ENCODE data around the gene GTF2E1.

DNA sequence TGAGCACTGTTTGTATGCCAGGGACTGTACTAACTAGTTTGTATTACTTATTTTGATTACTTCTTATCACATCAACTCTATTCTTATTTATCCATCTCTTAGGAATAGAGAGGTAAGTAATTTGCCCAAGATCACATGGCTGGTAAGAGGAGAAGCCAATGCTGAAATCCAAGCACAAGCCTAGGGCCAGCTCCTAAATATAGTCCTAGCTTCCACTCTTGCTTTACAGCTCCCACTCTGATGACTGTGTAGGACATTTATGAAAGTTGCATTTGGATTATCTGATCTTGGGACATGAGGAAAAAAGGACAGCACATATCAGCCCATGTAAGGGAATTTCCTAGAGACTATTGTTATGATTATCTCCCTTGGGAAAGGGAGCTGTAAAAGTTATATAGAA, 58.1 kb downstream of the GTF2E1 start:
- TF ChIP-seq, protein P1, sequence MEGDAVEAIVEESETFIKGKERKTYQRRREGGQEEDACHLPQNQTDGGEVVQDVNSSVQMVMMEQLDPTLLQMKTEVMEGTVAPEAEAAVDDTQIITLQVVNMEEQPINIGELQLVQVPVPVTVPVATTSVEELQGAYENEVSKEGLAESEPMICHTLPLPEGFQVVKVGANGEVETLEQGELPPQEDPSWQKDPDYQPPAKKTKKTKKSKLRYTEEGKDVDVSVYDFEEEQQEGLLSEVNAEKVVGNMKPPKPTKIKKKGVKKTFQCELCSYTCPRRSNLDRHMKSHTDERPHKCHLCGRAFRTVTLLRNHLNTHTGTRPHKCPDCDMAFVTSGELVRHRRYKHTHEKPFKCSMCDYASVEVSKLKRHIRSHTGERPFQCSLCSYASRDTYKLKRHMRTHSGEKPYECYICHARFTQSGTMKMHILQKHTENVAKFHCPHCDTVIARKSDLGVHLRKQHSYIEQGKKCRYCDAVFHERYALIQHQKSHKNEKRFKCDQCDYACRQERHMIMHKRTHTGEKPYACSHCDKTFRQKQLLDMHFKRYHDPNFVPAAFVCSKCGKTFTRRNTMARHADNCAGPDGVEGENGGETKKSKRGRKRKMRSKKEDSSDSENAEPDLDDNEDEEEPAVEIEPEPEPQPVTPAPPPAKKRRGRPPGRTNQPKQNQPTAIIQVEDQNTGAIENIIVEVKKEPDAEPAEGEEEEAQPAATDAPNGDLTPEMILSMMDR (IDR thresholded peaks at IDR 0.05) = no peak
- no peak for TF ChIP-seq POLR2A (IDR thresholded peaks at IDR 0.05)

Data from esophagus squamous epithelium (tissue), 4 donors.